Activated CD4-positive, alpha-beta T cell treated with anti-CD3 and anti-CD28 coated beads, Interleukin-2, amount 50 U/mL, for 16 hours (primary cell): Measurements from ENCODE around the gene RGS6.

Experiments
- DNase-seq: peaks from one replicate; pipeline ENCODE4 v3.0.0-alpha.2; 2020

The RGS6 gene

DNA sequence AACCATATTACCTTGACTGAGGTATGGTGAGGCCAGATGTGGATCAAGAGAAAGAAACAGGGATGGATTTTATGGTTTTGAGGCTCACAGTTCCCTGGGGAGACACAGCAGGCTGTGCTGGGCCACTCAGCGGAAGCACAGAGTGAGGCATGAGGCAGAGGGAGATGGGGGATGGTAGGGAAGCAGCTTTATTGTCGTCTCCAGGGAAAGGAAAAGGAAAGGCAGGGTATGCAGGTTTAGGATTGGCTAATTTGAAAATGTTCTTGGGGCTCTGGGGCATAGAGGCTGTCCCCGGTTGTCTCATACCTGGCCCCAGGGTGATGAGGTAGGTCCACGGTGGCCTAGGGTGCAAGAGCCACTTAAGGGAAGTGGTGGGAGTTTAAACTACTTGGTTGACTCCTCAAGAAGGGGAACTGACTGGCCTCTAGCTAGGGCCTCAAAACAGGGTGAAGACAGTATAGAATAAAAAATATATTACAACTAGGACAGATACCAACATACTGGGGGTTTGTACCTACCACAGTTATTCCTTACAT, 322.8 kb downstream of the RGS6 start:
- no peak for DNase-seq

DNA sequence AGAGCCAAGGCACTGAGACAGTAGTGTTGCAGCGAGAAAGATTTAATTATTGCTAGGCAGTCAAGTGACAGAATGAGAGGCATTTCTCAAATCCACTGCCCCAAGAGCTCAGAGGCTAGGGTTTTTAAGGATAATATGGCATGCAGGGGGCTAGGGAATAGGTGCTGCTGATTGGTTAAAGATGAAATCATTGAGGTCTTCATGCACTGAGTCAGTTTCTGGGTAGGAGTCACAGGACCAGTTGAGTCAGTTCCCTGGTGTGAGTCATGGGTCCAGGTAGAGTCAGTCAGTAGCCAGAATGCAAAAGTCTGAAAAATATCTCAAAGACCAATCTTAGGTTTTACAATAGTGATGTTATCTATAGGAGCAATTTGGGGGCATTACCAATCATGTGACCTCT, 323.8 kb downstream of the RGS6 start:
- peak; percentile 17 for DNase-seq

DNA sequence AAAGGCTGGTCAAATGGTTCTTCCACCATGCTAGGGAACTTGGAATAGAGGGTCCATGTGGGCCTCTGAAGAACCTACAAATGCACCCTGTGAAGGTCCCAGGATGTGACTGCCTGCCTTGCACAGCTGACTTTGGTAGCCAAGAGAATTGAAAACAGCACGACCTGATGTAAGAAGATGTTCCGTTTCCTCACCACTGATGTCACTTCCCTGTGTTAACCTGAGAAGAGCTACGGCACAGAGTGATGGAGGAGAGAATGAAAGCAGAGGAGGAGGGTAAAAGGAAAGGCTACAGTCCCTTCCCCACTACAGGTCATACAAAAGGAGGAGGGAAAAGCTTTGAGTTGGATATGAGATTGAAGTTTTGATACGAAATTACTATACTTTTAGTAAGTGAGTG, 328.8 kb downstream of the RGS6 start:
- no peak for DNase-seq

DNA sequence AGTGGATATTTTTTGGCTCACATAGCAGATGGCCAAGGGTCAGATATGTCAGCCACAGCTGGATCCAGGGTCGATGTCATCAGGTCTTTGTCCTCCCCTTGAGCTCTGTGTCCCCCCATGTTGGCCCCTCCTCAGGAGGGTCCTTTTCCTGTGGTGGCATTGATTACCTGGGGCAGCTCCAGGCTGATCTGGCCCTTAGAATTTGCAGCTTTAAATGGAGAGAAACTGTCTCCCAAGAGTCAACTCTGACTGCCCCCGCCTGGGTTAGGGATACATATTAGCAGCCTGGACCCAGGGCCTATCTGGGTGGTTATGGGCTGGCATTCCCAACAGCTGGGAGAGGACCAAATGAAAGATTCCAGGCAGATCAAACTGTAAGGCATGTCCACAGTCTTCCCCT, 330.5 kb downstream of the RGS6 start:
- no peak for DNase-seq

- no peak for DNase-seq
These were observed 332.5 kb downstream of the RGS6 start for GRCh38 chr14:72264716-72265115.

DNA sequence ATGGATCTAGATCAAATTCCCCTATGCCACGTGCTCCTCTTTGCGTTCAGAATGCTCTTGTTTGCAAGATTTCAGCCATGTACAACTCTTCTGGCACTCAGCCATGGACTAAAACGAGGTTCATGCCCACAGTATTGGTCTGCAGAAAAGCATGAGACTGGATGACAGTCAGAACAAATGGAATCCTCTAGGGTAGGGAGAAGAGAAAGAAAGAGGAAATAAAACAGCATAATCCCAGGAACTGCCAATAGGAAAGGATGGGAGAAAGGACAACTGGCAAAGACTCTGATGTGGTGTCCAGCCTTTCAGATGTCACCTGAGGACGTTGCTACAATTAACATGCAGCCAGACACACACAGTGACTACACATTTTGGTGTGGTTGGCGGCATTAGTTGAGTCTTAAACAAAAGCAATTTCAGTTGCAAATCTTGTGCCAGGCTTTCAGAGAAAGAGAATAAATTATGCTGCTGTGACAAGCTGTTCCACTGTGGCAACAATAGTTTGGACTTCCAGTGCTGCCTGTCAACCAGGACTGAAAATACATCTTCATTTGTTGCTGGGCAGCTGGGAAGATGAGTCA, 338.0 kb downstream of the RGS6 start:
- DNase-seq, result no peak

- DNase-seq, result no peak
These were observed 338.5 kb downstream of the RGS6 start for GRCh38 chr14:72270749-72271148.

DNA sequence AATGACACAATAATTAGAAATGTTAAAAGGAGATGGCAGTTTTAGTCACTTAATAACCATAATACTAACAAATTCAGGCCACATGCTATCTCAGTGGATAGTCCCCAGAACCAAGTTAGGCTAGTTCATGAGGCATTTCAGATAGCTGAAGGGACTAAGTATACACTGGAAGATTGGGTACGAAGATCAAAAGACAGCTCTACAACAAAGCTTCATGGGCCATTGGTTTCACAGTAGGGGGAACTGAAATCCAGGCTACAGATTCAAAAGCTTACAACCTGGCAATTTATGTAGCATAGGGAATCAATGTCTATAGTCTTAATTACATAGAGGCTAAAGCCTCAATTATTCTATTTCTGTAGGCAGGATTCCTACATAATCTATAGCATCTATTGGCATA, 343.0 kb downstream of the RGS6 start:
- no peak for DNase-seq

- no peak for DNase-seq
These were observed 346.1 kb downstream of the RGS6 start for GRCh38 chr14:72278316-72278715.

DNA sequence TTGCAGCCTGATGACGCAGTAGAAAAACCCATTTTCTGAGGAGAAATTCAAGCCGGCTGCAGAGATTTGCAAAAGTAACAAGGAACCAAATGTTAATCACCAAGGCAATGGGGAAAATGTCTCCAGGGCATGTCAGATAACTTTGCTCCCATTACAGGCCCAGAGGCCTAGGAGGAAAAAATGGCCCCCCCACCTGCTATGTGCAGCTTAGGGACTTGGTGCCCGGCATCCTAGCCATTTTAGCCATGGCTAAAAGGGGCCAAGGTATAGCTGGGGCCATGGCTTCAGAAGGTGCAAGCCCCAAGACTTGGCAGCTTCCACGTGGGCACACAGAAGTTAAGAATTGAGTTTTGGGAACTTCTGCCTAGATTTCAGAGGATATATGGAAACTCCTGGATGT, 351.9 kb downstream of the RGS6 start:
- no peak for DNase-seq

- no peak for DNase-seq
These were observed 358.0 kb downstream of the RGS6 start for GRCh38 chr14:72290241-72290640.

DNA sequence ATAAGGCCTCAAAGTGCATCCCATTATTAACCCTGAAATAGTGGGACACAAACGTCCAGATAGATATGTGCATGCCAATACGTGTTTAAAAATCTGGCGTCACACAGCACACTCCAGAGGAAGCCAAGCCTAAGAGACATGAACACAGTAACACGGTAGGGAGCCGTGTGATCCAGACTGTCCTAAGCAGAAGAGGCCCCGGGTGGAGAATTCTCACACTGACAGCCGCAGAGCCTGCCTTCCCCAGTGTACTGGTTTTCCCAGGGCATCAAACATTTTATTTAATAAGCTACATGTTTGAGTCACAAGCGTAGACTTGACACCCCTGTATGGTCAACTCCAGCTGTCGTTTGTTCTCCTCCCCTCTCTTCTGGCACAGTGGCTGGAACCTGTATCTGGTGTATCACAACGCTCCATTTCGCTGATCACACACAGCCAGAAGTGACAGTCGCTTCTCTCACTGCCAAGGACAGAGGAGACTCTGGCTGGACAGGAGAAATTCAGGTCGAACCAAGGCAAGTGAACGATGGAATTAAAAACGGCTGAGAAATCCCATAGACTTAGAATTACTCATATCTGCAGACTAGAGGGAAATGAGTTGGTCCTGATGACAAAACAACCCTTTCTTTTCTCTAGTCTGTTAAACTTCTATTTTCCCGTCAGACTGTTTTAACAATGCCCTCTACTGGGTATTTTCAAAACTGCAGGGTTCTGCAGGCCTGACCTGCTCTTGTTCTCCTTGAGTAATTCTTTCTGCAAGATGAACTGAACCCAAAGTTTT, 359.9 kb downstream of the RGS6 start:
- peak; percentile 59 for DNase-seq

DNA sequence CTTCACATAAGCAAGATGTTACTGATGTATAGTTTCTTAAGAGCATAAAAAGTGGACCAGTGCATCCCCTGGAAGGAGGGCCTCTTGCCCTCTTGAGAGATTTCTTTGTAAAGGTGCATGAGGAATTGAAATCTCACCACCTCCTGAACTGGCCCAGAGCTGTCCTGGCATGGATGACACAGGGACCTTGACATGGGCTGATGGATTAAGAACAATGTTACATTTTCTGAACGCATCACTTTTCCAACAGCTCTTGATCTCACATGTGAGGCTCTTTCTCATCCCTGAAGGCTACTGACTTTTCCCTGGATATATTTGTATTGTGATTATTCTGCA, 360.4 kb downstream of the RGS6 start:
- DNase-seq, result no peak

DNA sequence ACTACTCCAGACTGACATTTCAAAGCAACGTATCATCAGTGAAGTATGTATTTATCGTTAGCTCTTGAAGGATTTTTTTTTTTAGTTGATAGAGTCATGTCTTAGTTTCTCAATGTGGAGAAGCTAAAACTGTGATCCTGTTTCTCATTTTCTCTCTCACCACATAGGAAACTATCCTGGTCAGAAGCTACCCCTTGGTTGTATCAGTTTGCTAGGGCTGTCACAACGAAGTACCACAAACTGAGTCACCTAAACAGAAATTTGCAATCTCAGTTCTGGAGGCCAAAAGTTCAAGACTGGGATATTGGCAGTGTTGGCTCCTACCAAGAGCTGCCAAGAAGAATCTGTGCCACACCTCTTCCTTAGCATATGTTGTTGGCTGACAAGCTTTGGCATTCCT, 369.1 kb downstream of the RGS6 start:
- no peak for DNase-seq

- DNase-seq, result no peak
These were observed 371.7 kb downstream of the RGS6 start for GRCh38 chr14:72303930-72304329.

DNA sequence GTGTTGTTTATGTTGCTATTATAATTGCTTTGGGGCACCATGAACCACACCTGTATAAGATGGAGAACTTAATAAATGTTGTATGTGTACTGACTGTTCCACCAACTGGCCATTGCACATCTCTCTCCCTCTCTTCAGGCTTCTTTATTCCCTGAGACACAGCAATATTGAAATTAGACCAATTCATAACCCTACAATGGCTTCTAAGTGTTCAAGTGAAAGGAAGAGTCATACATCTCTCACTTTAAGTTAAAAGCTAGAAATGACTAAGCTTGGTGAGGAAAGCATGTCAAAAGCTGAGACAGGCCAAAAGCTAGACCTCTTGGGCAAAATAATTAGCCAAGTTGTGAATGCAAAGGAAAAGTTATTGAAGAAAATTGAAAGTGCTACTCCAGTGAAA, 373.3 kb downstream of the RGS6 start:
- DNase-seq, result peak; percentile 70

- DNase-seq, result no peak
These were observed 376.8 kb downstream of the RGS6 start for GRCh38 chr14:72308967-72309485.

GRCh38 chr14:72311116-72311515, 378.9 kb downstream of the RGS6 start:
- no peak for DNase-seq

GRCh38 chr14:72311516-72311915, 379.3 kb downstream of the RGS6 start:
- no peak for DNase-seq

DNA sequence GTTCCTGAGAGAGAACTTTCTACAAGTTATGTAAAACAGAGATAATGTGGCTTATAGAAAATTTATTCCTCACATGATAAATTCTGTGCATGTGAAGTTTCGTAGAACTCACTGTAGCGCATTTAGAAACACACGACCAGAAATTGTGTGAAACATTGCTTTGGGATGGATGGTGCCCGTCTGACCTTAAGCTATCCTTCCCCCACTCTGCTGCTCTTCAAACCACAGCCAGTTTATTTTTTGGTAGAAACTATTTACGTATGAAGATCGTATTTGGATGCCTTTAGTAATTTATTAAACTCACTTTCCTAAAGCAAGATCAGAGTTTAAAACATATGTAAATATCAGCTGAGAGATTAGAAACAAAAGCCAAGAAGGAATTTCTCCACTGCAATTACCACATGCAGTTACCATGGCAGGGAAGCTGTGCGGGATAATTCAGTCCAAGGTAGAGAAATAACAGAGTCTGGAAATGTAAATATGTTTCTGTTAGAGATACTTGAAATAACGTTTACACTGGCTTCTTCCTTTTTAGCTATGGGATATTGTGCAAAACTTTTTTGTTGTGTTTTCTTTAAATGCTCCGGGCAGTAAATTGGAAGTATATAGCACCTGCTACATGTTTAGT, 382.7 kb downstream of the RGS6 start:
- no peak for DNase-seq

DNA sequence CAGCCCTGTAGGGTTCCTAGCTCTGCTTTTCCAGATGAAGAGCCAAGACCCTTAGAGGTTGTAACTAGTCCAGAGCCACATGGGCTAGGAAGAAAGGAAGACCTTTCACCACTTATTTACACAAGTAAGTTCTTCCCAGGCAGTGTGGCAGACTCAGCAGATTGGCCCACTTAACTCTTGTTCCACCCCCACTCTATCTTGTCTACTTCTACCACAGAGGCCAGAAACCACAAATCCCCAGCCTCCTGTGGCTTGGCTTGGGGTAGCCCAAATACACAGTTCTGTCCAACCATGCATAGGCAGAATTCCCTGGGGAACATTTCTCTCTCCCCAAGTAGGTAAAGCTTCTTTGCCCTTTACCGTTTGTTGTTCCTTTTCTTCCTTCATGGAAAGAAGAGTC, 383.5 kb downstream of the RGS6 start:
- DNase-seq, result no peak

DNA sequence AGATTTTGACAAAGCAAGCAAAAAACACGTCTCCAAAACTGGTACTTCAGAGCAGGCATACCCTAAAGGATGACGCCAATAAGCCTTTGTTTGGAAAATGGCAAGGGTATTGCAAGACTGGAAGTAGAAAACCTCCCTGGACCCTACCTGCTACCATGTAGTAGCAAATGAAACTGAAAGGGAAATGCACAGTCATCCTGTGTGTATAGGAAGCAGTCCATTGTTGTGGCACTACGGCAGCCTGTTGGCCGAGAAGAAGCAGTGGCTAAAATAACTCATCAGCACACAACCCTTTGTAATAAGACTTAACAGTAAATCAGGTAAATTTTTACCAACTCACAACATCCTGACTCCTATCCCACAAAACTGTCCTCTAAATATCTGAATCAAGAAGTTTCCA, 386.4 kb downstream of the RGS6 start:
- DNase-seq, result peak; percentile 51

- no peak for DNase-seq
These were observed 399.8 kb downstream of the RGS6 start for GRCh38 chr14:72332046-72332445.

- DNase-seq, result no peak
These were observed 400.6 kb downstream of the RGS6 start for GRCh38 chr14:72332871-72333270.
